A172 (cell line): ENCODE results near the gene APOM. TPM values are rescaled to one million over a fixed set of nuclear protein-coding genes. Genes with fewer than 3 reads are reported as not detected.

Experiments used
- DNase-seq: peaks from one replicate; pipeline ENCODE4 v3.0.0-alpha.2; 2015; ENCODE audit warnings: low spot score
- total RNA-seq: library from RNA; depleted of rRNA; stranded (reverse); fragments of >200 nt; shearing (Covaris generic); gene quantifications from 2 replicates; pipeline ENCODE4 v1.2.3, GENCODE V29; 2014

APOM gene
- total RNA-seq, 1 experiment from 2014 or later: 4.2 TPM

- DNase-seq: peak; percentile 52
Observed at GRCh38 chr6:31680226-31681134, 24.8 kb downstream of the APOM start, which contains the start of gene LY6G5C. Gene LY6G5C (minus strand): TSS chr6:31681067. CDS start chr6:31680373, 694 bp downstream.

DNA sequence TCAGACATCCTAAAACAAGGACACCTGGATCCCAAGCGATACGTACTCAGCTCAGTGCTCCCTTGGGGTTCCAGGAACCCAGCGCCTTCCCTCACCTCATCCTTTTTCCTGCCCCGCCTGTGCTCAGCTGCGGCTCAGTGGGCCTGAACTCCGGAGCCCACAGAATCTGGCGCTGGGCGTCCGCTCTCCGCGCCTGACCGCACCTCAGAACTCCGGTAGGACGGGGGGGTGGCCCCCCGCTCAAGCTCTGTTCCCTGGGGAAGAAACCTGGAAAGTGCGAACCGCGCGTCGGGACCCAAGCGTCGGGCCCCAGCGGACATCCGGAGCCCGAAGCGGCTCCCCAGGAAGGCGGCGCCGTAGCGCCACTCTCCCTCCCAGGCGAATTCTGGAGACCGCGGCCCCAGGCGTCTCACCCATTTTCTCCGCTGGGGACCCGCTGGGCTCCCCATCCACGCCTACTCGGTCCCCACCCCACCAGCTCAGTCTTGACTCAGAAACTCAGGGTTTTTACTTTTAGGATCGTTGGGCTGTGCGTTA lies 25.5 kb downstream of the APOM start:
- DNase-seq: no peak

GRCh38 chr6:31683591-31683990 lies 27.9 kb downstream of the APOM start:
- no peak for DNase-seq

DNA sequence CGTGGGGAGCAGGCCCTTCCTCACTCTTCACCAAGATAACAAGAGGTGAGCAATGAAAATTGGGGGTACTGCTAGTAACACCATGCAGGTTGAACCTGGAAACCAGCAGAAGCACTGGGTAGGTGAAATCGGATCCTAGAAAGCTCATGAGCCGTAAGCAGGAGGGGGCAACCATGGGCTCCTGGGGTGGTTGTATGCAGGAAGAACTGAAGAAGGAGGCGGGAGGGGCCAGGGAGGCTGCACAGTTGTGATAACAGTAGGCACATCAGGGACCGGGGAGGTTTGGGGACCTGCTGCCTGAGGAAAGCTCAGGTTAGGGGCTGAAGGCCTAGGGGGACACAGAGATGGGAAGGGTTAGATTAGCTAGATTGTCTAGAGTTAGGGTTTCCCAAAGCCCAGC lies 30.8 kb downstream of the APOM start:
- no peak for DNase-seq

- no peak for DNase-seq
Observed at GRCh38 chr6:31687321-31687720, 31.6 kb downstream of the APOM start.

DNA sequence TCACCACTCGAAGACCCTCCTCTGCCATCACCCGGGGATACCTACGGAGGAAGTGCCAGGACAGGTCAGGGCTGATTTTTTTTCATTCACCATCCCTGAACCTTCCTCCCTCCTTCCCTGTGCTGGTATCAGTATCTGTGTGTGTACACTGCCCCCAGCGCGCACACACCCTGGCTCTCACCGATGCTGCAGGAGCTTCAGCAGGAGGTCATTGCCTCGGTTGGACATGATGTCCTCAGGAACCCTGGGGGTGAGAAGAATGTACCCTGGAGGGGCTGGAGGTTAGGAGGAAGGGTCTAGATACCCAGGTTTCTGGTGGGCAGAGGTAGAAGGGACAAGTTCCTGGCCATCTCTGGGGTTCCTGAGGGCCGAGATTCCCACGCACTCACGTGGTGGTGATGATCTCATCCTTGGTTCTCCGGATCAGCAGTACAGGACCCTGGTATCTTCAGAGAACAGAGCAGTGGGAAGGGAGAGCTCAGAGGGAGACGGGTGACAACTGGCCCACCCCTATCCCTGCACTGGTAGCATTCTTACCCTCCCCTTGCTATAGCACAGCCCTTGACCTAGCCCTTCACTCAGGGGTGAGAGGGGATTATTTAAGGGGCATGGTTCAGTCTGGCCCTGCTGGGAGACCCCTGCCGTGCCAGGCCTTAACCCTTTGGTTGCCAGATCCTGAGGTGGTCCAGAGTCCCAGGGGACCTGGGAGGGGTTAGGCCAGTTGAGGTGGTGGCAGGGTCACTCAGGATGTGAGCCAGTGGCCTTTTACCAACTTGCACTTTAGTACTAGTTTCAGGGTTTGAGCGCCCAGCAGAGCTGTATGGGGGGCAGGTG lies 32.4 kb downstream of the APOM start:
- DNase-seq: no peak

DNA sequence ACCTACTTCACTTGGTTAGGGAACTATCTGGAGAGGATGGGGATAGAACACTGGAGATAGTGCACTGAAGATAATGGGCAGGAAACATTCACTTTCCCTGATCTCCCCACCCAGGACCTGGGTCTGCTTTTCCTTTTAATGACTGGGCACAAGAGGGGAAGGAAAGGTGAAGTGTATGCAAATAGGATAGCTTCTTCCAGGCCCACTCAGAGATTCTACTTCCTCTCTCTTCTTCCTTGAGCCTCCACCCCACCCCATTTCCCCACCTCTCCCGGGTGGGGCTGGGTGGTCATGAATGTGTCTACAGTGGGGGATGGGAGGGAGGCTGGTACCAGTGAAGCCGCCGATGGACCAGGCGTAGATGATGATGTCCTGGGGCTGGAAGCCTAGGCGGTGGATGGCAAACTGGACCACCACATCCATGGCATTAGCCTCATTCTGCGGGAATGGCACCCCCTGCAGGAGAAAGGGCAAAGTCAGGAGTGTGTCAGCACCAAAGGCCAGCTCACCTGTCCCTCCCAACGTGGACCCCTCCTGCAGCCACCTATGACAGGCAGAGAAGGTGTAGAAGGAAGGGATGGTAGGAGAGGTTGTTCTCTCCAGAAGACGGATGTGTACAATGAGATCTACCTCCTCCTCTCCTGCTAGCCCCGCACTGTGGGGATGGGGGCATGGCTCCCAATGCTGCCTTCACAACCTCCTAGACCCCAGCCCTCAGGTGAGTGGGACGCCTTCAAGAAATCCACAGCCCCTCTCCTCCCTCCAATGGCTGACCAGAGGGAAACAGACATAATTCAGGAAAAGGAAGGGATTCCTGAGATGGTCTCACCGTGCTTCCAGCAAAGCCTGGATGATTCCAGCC lies 33.8 kb downstream of the APOM start:
- no peak for DNase-seq

DNA sequence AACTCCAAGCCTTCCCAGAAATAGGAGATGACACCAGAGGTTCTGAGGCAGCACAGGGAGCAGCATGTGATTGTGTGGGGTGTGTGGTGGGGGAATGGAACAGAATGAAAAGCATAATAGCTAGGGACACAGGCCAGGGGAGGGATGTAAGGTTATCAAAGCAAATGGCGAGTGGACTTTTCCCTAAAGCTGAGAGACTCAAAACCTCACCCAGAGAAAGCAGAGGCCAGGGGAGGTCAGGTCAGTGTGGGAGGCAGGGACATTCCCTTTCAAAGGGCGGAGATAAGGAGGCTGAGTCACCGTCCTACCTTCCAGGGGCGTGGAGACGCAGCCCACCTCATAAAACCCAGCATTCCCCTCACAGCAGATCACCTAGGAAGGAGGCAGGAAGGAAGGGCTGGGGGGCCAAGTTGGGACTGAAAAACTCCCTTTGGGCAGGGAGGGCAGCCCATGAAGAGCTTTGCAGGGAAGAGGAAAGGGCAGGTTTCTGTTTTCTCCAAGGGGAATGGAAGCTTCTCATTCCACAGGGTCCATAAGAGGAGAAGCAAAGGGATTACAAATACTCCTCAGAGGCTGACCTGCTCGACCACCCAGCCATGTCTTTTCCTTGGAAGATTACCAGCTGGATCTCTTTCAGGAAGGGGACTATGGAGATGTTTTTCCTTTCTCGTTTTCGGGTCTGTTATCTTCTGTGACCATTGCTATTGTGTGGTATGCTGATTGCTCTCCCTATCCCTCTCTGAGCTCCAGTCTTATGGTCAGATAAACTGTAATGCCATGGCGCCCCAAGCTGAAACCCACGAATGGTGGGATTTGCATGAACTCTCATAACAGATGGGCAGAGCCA lies 34.8 kb downstream of the APOM start:
- peak; percentile 32 for DNase-seq

- DNase-seq: no peak
Observed at GRCh38 chr6:31691078-31691463, 35.4 kb downstream of the APOM start.

DNA sequence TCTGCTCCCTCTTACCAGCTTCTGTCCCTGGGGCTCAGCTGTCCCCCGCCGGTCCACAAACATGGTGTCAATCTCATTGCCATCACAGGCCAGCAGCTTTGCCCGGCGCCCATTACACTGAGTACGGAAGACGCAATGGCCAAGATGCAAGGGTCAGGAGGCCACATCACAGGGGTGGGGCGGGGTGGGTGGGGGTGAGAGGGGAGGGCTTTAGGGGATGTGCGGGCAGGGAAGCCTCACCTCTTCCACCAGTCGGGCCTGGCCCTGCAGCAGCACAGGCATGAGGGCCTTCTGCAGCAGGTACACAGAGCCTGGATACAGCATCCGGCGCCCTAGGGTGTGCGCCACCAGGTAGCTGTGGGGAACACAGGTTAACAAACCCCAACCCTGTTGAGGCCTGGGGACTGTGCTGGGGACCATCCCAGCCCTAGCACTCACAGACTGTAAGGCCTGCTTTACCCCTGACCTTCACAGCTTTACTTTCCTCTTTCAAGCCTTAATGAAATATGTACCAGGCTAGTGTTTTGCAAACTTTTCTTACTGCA lies 35.9 kb downstream of the APOM start:
- DNase-seq: no peak

GRCh38 chr6:31692353-31692752 lies 36.7 kb downstream of the APOM start:
- no peak for DNase-seq

- DNase-seq: no peak
Observed at GRCh38 chr6:31692886-31693285, 37.2 kb downstream of the APOM start.

GRCh38 chr6:31693535-31693934 lies 37.8 kb downstream of the APOM start:
- DNase-seq: no peak

DNA sequence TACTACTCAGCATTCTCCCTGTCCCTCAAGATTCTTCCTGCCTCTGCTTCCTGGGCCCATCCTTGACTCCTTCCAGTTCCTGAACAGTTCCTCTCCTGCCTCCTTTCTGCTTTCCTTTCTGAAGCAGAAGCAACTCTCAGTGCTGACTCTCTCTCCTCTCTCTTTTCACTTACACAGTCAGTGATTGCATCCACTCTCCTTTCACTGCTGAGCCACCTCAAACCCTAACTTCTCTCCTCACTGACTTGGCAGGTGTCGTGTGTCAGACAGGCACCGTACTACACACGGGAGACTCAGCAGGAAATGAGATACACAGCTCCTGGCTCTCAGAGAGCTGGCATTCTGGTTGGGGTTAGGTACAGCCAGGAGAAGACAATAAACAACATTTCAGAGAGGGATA lies 41.9 kb downstream of the APOM start:
- no peak for DNase-seq

- DNase-seq: no peak
Observed at GRCh38 chr6:31700740-31701401, 45.2 kb downstream of the APOM start.

- DNase-seq: no peak
Observed at GRCh38 chr6:31701666-31702404, 46.1 kb downstream of the APOM start.

DNA sequence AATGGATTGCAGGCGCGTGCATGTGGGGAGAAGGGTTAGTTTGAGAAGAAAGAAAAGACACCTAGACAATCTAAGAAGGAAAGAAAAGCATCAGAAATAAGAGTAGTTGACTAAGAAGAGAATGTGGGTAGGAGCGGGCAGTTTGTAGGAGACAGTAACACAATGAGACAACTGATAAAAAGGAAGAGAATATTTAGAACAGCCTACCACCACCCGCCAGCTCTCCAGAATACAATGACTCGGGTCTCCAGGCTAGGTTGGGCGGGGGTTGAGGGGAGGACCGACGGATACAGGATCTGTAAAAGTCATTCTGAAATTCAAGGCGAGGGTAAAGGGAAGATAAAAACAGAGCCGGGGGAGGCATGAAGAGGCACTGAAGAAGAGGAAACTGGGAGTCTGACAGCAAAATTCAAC lies 46.7 kb downstream of the APOM start:
- no peak for DNase-seq

DNA sequence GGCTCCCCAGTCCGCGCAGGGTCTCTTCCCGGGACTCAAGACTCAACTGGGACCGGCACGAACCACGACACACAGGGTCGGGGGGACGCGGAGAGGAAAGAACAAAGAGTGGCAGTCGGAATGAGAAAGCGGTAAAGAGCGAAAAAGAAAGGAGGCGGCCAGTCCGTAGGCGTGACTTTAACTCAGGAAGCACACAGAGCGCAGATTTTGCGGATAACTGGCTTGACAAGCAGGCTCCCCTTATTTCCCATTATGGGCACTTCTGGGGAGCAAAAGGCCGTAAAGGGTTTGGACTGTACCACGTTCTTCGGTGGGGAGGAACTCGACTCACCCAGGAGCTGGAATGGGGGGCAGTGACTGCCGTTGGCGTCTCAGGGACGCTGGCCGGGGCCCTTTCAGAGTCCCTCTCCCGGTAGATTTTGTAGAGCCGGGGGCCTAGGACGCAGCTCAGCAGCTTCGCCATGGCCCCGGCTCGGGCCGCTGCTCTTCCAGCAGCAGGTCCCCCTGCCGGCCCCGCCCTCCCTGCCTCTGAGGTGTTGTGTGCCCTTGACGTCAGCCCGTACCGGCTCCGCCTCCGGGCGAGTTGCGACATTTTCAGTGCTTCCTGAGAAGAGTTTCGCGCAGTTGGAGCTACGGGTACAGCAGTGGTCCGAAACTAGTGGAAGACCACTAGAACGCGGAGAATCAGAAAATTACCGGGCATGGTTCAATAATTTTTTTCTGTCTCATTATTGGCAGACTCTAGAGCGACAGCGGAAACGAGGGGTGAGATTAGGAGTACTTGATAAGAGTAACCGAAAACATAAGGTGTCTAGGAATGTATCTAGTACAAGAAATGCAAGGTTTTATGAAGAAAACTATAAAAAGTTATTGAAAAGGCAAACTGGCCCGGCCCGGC lies 47.4 kb downstream of the APOM start, which contains the start of gene ABHD16A:
Gene ABHD16A, minus strand, starts transcription at position 506 of the 898 bp plus-strand sequence. Its CDS starts 43 bp downstream, at position 463.
- peak; percentile 93 for DNase-seq
